Measurements from ENCODE around the gene NPAS2.

NPAS2 gene

DNA sequence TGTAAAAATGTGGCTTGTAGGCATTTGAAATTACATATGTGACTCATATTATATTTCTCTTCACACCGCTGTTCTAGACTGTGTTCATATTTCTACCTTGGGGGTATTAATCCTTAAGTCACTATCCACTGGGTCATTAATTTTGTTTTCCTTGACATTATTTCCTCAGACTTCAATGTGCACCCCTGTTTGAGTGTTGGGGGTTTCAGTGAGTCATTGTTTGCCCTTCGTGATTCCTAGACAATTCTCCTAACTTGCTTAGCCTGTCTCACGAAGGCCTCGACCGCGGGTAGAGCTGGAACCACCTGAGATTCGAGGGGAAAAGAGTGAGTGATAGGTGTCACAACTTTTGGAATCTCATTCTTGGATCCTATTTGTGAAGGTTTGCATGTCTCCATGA, 35.1 kb downstream of the NPAS2 start:
- no peak for DNase-seq (ENCODE audit: low spot score)

DNA sequence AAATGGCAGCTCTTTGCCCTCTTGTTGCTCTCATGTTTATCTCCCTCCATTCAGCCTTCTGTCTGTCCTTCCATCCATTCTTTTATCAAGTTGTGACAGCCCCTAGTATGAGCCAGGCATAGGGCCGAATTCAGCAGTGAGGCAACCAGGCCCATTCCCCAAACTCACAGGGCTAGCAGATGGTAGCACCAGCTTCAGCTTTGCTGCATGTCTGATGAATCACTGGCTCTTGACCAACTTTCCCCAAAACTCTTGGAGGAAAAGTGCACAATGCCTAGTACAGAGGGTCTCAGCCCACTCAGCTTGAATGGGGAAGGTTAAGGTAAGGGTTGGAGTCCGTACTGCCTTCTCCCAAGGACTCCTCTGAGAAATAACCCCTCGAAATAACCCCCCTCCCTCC, 35.7 kb downstream of the NPAS2 start:
- no peak for DNase-seq (ENCODE audit: low spot score)

DNA sequence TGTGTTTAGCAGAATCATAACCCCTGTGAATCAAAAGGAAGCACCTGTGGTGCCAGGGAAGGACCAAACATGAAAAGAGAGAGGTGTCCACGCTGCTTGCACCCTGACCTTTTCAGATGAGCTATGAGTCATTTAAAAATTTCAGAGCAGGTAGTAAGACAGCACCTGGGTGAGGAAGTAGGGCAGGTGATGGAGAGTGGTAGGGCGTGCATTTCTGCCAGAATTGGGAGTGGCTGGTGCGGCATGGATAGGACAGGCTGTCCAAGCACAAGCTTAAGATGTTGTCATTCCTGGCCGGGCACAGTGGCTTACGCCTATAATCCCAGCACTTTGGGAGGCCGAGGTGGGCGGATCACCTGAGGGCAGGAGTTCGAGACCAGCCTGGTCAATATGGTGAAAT, 36.8 kb downstream of the NPAS2 start:
- no peak for DNase-seq (ENCODE audit: low spot score)

DNA sequence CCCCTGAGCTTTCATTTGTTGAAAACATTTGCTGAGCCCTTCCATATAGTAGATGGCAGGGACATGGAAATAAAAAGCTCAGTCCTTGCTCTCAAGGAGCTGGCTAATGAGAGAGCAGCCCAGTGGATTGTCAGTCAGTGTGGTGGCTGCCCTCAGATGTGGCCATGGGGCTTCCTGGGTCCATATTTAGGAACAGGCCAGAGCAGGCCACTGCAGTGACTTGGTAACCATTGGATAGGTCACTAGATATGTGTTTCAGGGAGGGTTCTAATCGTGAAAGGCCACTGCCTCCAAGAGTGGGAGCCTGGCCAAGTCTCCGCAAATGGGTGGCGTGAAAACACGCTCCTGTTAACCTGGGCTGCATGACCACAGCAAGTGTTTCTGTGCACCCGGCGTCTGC, 37.4 kb downstream of the NPAS2 start:
- no peak for DNase-seq (ENCODE audit: low spot score)

DNA sequence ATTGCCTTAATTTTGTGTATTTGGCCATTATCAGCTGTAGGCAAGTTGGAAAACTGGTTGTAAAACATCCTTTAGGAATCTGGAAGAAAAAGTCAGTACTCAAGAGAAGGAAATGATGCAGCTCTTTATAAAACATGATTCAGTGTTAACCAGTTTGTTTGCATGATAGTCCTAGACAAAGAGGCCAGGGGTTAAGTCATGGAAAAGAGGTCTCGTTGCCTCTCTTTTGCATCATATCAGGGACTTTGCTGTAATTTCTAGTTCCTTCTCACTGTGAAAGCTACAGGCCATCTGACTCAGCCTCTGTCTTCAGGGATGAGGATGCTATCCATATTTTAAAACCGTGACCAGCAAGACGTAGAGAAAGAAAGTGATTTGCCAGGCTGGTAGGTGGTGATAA, 38.0 kb downstream of the NPAS2 start:
- DNase-seq (ENCODE audit: low spot score): no peak

DNA sequence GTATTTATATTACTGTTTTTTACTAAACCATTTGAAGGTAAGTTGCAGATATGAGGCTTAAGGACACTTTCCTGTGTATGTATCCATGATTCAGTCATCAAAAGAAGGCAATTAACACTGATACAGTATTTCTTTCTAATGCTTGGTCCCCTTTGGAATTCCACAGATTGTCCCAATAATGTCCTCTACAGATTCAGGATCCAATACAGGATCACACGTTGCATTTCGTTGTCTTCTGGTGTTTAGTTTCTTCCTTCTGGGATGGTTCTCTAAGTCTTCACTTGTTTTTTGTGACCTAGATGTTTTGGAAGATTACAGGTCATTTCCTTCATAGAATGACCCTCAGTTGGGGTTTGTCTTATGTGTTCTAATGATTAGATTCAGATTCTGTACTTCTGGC, 40.0 kb downstream of the NPAS2 start:
- no peak for DNase-seq (ENCODE audit: low spot score)

DNA sequence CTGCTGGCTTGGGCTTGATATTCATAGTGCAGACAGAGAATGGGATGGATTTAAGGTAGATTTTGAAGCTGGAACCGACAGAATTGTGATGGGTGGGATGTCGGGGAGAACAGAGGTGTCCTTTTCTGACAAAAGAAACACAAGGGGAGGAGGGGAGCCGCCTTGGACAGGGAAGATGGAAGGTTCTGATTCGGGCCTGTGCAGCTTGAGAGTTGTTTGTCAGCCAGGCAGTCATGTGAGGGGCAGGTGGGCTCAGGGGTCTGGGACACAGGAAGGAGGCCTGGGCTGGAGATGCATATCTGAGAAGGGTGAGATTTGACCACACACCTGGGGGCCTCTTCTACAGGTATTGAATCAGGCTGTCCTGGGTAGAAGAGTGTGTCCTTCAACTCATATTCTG, 41.4 kb downstream of the NPAS2 start:
- DNase-seq (ENCODE audit: low spot score): no peak

DNA sequence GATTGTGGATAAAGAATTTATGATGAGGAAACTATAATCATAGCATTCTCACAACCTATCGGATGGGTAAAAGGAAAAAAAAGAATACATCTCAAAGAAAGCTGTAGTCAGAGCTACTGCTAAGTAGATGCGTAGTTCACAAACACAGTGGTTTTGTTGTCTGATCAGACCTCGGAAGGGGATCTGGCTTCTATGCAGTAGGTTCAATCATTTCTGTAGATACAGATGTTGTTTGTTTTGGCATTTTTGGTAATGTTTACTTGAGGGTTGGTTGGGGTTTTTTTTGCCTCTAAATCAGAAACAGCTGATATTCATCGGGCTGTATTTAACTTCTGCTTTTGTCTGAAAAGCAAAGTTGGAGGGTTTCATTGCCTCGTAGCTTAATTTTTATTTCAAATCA, 42.1 kb downstream of the NPAS2 start:
- DNase-seq (ENCODE audit: low spot score): no peak

DNA sequence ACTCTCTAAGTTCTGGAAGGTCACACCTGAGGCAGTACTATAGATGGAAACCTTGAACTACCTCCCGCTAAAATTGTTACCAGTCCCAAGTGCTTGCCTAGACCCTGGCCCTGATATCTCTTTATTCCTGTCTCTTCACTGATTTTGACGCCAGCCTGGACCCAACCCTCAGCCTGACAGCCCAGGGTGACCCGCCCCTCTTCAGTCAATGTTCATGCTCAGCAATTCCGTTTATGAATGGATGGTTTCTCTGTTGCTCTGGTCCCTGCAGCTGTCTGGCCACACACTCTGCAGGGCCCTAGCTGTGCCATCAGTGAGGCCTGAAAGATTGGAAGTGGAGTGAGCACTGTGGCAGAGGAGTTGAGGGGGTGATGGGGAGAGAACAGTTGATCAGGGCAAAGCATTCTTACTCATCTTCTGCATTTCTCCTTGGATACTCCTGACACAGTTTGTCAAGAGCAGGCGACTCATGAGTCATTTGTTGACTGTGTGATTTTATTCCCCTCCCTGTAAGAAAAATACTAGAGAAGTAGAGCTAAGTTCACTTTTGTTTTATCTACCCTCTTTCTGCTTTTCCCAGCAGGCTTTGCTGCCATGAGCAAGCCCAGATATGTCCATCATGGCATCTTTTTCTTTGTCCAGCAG, 46.0 kb downstream of the NPAS2 start:
- DNase-seq (ENCODE audit: low spot score): no peak

DNA sequence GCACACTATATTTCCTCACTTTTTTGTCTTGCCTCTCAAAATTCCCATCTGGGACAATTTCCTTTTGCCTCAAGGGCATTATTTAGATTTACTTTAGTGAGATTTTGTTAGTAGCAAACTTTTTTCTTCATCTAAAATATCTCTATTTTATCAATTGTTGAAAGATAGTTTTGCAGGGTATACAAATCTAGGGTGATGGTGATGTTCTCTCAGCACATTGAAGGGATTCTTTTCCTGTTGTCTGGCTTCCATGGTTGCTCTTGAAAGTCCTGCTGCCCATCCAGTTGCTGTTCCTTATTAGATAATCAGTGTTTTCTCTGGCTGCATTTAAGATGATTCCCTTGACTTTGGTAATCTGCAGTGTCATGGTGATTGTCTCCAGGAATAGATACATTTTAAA, 48.1 kb downstream of the NPAS2 start:
- DNase-seq (ENCODE audit: low spot score): no peak

DNA sequence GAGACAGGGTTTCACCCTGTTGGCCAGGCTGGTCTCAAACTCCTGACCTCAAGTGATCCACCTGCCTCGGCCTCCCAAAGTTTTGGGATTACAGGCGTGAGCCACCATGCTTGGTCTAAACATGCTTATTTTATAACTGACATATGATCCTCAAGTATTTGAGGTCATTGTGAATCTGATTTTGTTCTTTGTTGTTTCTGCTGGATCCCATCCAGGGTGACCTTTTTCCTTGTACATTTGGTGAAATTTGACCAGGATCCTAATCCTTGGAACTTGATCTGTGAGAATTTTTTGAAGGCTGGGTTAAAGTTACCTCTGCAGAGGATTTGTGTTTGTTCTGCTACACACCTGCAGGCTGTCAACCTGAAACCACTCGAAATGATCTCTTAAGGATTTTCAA, 49.2 kb downstream of the NPAS2 start:
- DNase-seq (ENCODE audit: low spot score): no peak

DNA sequence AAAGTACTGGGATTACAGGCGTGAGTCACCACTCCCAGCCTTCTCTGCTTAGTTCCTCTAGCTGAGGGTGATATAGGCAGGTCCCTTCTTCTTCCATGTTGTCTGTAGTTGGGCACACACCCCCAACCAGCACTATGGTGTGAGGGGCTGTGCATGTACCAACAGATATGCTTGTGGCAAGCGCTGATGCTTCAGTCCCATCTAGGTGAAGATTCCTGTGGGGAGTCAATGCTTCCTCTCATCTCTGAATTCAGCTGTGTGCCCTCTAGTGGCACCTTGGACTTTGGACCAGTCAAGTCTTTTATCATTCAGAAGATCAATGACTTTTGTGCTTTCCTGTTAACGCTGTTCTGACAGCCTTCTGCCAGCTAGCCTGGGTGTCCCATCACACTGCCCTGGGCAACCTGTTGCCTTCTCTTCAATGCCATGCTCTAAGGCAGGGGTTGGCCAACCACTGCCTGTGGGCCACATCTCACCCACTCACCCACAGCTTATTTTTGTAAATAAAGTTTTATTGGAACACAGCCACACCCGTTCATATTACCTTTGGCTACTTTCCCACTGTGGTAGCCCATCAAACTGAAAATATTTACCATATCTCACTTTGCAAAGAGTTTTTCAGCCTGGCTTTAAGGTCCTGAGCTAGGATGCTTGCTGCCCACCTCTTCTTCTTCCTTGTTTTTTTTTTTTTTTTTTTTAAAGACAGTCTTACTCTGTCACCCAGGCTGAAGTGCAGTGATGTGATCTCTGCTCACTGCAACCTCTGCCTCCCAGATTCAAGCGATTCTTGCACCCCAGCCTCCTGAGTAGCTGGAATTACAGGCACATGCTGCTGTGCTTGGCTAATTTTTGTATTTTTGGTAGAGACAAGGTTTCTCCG, 51.0 kb downstream of the NPAS2 start:
- no peak for DNase-seq (ENCODE audit: low spot score)

DNA sequence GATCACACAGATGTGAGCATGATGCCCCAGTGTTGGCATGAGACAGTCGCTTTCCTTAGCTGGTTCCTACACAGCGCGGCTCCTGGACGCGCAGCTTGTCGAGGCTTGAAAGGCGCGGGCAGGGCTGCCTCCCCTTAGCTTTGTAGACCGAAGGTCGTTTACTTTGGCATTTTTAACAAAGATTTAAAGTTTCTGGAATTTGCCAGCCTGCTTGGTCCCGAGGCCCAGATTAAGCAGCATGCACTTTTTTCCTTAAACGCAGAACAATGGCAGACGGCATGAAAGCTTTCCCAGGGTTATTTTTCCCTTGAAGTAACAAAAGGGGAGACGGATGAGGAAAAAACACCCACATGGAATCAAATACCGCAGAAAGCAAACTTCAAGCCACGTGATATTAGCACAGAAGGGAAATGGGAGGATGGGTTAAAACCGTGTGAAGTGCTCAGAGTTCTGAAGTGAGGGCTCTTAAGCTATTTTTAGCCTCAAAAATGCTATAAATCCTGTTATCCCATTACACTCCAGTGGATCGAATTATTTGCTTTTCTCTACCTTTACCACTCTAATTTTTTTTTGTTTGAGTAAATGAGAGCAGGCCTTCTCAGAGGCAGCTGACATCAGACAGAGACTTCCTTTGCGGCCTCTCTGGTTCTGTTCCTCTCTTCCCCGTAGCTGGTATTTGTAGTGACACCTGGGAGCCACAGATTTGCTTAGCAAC, 55.7 kb downstream of the NPAS2 start:
- DNase-seq (ENCODE audit: low spot score): no peak

DNA sequence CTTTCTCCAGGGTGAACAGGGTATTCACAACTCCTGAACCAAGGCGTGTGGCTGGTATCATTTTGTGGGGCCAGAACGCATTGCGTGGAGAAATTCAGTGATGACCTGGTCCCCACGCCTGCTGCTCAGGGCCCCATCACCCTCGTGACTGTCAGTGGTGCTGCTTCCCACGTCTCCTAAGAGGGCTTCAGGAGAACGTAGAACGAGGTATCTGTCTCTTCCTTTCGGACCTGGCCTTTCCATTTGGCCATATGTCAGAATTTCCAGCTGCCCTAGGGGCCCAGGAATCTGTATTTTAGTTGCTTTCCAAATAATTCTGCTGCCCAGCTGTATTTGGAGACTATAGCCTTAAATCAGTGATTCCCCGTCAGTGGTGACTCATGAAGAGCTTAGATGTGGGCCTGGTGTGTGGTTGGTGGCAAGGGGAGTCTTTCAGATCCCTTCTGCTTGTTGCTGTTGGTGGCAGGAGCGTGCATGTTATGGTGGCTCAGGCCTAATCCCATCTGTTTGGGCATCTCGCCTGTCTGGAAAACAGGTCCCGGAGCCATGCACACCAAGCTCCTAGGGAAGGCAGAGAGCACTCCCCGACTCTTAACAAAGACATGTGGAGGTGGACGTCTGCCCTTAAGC, 56.4 kb downstream of the NPAS2 start:
- no peak for DNase-seq (ENCODE audit: low spot score)

DNA sequence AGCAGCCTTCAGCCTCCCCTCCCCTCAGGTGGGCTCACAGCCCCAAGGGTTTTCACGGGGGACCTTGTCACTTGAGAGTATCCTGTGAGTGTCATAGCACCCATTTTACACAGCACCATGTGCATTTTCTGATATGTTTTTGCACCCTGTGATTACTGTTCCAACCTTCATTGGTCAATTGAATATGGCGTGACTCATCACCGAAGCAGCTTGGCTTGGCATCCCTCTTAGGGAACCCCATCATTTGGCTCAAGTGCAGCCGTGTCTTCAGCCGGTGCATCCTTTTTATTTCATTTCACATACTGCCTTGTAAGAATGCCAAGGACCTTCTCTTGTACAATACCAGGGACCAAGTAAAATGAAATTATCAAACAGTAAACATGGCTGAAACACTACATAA, 57.6 kb downstream of the NPAS2 start:
- no peak for DNase-seq (ENCODE audit: low spot score)

DNA sequence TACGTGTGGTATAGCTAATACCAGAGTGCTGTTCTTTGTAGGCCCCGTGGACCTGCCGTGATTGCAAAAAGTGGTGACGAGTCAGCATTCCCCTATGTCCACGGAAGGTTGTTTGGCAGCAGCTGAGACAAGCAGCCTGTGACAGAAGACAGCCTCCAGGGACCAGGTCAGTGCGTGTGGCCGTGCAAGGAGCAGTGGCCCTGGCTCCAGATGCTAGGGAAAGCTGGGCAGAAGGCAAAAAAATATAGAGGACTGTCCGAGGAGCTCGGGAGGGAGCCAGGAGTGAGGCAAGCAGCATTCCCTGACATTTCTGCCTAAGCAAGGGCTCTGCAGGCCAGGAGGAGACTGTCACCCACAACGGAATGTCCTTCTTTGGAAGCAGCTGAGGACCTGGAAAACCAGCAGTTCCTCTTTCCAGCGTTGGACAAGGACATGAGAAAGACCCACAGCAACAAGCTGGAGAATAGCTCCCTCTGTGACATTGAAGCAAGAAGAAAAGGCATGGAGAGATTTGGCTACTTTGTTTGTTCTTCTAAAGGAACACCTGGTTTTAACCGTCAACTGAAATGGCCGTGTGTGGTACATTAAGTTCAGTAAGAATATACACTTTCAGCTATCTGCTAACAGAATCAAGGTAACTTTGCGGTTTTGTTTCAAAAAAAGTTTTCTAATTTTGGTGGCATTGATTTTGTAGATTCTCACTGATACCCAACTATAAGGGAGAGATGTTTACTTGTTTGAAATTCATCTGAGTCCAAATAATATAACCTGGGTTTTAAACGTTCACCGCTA, 58.3 kb downstream of the NPAS2 start:
- DNase-seq (ENCODE audit: low spot score): no peak

DNA sequence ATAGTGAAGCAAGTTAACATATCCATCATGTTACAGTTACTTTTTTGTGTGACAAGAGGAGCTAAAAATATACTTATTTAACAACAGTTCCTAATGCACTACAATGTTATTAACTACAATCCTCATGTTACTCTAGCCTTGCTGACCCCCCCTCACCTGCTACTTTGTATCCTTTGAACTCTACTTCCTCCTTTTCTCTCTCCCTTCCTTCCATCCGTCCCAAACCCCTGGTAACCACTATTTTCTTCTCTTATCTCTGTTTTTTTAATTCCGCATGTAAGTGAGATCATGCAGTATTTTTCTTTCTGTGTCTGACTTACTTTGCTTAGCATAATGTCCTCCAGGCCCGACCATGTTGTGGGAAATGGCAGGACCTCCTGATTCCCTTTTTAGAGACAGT, 59.4 kb downstream of the NPAS2 start:
- DNase-seq (ENCODE audit: low spot score): no peak

DNA sequence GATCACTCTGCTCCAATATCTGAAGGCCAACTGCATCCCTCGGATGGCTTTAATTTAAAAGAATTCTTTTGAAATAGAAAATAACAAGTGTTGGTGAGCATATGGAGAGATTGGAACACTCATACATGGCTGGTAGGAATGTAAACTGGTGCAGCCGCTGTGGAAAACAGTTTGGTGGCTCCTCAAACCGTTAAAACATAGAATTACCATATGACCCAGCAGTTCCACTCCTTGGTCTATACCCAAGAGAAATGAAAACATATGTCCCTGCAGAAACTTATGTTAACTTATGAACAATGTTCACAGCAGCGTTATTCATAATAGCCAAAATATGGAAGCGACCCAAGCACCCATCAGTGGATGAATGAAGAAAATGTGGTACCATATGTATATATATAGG, 60.1 kb downstream of the NPAS2 start:
- DNase-seq (ENCODE audit: low spot score): no peak

DNA sequence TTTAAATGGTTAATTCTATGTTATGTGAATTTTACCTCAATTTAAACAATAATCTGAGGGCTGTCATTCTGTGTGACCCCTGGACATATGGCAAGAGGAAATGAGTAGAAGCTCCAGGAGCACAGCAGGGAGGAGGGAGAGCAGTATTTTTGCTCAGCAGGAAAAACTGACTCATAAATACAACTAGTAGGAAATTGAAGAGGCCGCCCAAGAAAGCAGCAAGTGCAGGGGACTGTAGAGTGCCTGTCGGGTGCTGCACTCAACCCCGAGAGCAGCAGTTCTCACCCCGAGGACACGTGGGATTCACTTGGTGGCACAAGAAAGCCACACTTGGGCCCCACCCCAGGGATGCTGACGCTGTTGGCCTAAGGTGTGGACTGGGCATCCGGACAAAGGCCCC, 60.8 kb downstream of the NPAS2 start:
- DNase-seq (ENCODE audit: low spot score): no peak

DNA sequence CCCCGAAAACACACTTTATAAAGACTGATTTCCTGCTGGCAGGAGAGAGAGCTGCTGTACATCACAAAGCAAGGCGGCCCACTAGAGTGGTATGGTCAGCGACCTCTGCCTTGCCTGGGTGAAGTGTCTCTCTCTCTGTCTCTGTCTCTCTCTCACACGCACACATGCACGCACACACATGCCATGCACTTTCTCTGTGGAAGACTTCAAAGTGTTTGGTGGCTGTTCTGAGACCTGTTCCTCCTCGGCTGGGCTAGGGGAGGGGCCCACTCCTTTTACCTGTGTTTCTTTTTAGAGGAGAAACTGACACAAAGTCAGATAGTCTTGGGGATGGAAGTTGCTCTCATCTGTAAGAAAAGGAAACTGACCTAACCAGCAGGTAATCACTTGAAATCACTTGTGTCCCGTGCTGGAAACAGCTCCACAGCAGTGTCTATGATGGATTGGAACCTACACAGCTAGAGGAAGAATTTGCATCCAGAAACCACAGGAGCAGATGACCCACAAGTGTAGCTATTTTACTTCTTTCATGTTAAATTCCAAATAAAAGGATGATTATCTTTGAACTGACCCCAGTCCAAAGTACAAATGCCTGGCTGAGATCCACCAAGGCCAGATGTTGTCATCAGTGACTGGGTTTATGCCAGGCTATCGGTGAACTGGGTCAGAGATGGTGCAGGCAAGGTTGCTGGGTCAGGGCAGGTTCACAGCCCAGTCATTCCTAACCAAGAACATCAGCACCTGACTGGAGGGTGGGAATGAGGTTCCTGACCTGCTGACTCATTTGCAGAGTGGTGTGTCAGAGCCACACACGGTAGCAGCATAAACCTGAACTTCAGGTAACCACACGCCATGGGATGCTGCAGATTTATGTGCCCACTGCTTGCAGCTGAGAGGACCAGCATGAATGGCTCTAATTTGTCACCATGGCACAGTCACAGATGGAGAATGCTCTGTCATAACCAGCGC, 63.0 kb downstream of the NPAS2 start:
- DNase-seq (ENCODE audit: low spot score): no peak

DNA sequence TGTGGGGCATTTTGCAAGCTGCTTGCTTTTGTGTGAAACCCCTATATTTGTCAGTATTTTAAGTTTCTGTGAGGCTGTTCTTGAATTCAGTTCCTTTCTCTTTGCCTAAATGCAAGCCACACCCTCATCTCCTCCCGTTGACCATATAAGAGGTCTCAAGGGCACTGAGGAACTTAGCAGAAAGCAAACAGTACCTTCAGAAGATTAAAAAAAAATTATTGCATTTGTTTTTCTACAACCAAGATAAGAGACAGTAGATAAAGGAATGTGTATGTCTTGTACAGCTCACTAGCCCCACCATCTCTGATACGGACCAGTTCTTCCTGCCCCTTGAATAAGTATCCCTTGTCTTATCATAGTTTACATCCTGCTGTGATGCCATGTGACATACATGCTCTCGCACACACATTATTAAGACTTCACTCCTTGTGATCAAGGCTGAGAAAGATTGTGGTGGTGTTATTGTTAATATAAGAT, 64.2 kb downstream of the NPAS2 start:
- no peak for DNase-seq (ENCODE audit: low spot score)
